Panc1 (cell line): ENCODE results near the gene EIF2B1. TPM values are rescaled to one million over a fixed set of nuclear protein-coding genes. Genes with fewer than 3 reads are reported as not detected.

Source experiments
- ATAC-seq: fragments of 200-7000 bp; cut with Tn5 transposase; 2 replicates; pipeline ENCODE4 v1.9.1; 2020; ENCODE audit warnings: mild to moderate bottlenecking, moderate library complexity
- BruUV-seq: library from RNA; stranded (reverse); fragments of 400-500 nt; replicated peaks from 2 replicates; lab custom pipeline; 2021; lab: Mats Ljungman, UMichigan
- CTCF ChIA-PET: fragments of 300-600 bp; sonication (Branson Sonifier 250); formaldehyde crosslinking; loops from one replicate; lab custom pipeline; 2022; ENCODE audit warnings: antibody characterized with exemption; lab: Charles Lee
- POLR2A ChIA-PET: fragments of 300-600 bp; sonication (Branson Sonifier 250); formaldehyde crosslinking; loops from one replicate; lab custom pipeline; 2022; ENCODE audit warnings: antibody characterized with exemption; lab: Charles Lee
- DNase-seq: peaks from one replicate; pipeline ENCODE4 v3.0.0-alpha.2; 2010; ENCODE audit warnings: low read depth, low spot score
- H3K27ac ChIP-seq: 2 replicates; pipeline ENCODE4 v1.5.1; 2011; ENCODE audit warnings: mild to moderate bottlenecking, low read length, inconsistent platforms
- H3K27me3 ChIP-seq: fragments of 200-500 bp; sonication (Bioruptor generic); 2 replicates; pipeline ENCODE4 v1.6.0; 2014; ENCODE audit warnings: low read length, inconsistent platforms; ENCODE audit not compliant: control insufficient read depth, insufficient read depth
- H3K36me3 ChIP-seq: fragments of 200-500 bp; sonication (Bioruptor generic); 2 replicates; pipeline ENCODE4 v1.5.1; 2014; ENCODE audit warnings: inconsistent platforms, mild to moderate bottlenecking, low read length, moderate library complexity; ENCODE audit not compliant: control insufficient read depth, insufficient read depth
- H3K4me1 ChIP-seq: 2 replicates; pipeline ENCODE4 v1.5.1; 2011; ENCODE audit warnings: inconsistent platforms, mild to moderate bottlenecking, low read length, moderate library complexity; ENCODE audit not compliant: control insufficient read depth, insufficient read depth
- H3K4me3 ChIP-seq, 2 experiments: 2 replicates each; pipeline ENCODE4 v1.5.1; 2011 to 2012; ENCODE audit warnings: low read depth in 2 of 2, low read length in 2 of 2, mild to moderate bottlenecking in 2 of 2, inconsistent platforms in 1 of 2, moderate library complexity in 1 of 2
- H3K9me3 ChIP-seq: fragments of 200-500 bp; sonication (Bioruptor generic); 2 replicates; pipeline ENCODE4 v1.5.1; 2014; ENCODE audit warnings: low read depth, mild to moderate bottlenecking, inconsistent platforms, low read length, moderate library complexity; ENCODE audit not compliant: control insufficient read depth, insufficient read depth
- POLR2AphosphoS5 ChIP-seq: IDR thresholded peaks from 2 replicates; pipeline ENCODE4 v1.6.1; 2012; ENCODE audit warnings: mild to moderate bottlenecking, low read depth, low read length, moderate library complexity
- SIN3A ChIP-seq: IDR thresholded peaks from 2 replicates; pipeline ENCODE4 v1.6.1; 2012; ENCODE audit warnings: low read depth, mild to moderate bottlenecking, low read length, moderate library complexity, borderline replicate concordance; ENCODE audit not compliant: insufficient read depth
- TCF7L2 ChIP-seq: IDR thresholded peaks from 2 replicates; pipeline ENCODE4 v1.6.1; 2011; ENCODE audit warnings: mild to moderate bottlenecking, low read depth, low read length, inconsistent platforms
- in situ Hi-C: cut with HindIII; loops from 2 replicates; pipeline ENCODE4 v1.10.0; 2016; ENCODE audit warnings: low sequenced_read_pairs, low pct_unique_long_range_greater_than_20kb
- intact Hi-C: fragments of 100-400 bp; cut with micrococcal nuclease; formaldehyde crosslinking; loops from one replicate; pipeline ENCODE4 v1.10.0; 2022; ENCODE audit not compliant: unreplicated experiment
- total RNA-seq: library from RNA; stranded (reverse); gene quantifications from one replicate; pipeline ENCODE4 v1.2.1, GENCODE V29; 2021; ENCODE audit not compliant: unreplicated experiment
- TF ChIP-seq, protein P1 (sequence below), 2 experiments: IDR thresholded peaks; 2 replicates each; pipeline ENCODE4 v1.6.1; 2011 to 2012; ENCODE audit warnings: low read depth in 2 of 2, control low read depth in 1 of 2, low read length in 1 of 2, mild to moderate bottlenecking in 1 of 2, moderate library complexity in 1 of 2; ENCODE audit not compliant: insufficient read depth in 1 of 2
- TF ChIP-seq, protein P2 (sequence below): fragments of 450-650 bp; IDR thresholded peaks from 2 replicates; pipeline ENCODE4 v1.5.1; 2017; ENCODE audit warnings: mild to moderate bottlenecking

The EIF2B1 gene
- total RNA-seq, 1 experiment from 2014 or later: 49.4 TPM

- BruUV-seq: no TSS peak
Observed at GRCh38 chr12:123654129-123654701, 20.7 kb upstream of the EIF2B1 start.

GRCh38 chr12:123648401-123648800 lies 14.9 kb upstream of the EIF2B1 start:
- H3K4me1 ChIP-seq: no peaks in the 10 kb centered on the region
- in situ Hi-C loops: no loop called here
- peaks cover 20% of the 10 kb centered on the region; the same call in 1 of the 2 replicates for H3K36me3 ChIP-seq
- H3K27ac ChIP-seq: no peak overlapping the region
- DNase-seq (no peak), ATAC-seq (no peak)
- H3K4me3 ChIP-seq: no peak overlapping the region
- H3K9me3 ChIP-seq: no peaks in the 10 kb centered on the region
- BruUV-seq: no TSS peak
- ChIA-PET CTCF (no interaction called here), POLR2A (no interaction called here)
- no peak for TF ChIP-seq POLR2AphosphoS5
- TF ChIP-seq SIN3A: no peak
- TF ChIP-seq TCF7L2: no peak
- TF ChIP-seq, protein P1, sequence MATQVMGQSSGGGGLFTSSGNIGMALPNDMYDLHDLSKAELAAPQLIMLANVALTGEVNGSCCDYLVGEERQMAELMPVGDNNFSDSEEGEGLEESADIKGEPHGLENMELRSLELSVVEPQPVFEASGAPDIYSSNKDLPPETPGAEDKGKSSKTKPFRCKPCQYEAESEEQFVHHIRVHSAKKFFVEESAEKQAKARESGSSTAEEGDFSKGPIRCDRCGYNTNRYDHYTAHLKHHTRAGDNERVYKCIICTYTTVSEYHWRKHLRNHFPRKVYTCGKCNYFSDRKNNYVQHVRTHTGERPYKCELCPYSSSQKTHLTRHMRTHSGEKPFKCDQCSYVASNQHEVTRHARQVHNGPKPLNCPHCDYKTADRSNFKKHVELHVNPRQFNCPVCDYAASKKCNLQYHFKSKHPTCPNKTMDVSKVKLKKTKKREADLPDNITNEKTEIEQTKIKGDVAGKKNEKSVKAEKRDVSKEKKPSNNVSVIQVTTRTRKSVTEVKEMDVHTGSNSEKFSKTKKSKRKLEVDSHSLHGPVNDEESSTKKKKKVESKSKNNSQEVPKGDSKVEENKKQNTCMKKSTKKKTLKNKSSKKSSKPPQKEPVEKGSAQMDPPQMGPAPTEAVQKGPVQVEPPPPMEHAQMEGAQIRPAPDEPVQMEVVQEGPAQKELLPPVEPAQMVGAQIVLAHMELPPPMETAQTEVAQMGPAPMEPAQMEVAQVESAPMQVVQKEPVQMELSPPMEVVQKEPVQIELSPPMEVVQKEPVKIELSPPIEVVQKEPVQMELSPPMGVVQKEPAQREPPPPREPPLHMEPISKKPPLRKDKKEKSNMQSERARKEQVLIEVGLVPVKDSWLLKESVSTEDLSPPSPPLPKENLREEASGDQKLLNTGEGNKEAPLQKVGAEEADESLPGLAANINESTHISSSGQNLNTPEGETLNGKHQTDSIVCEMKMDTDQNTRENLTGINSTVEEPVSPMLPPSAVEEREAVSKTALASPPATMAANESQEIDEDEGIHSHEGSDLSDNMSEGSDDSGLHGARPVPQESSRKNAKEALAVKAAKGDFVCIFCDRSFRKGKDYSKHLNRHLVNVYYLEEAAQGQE (IDR thresholded peaks at IDR 0.05; ENCODE audit: insufficient read depth in 1 of 2, low read depth in 2 of 2, low read length in 1 of 2): no peak
- TF ChIP-seq, protein P2, sequence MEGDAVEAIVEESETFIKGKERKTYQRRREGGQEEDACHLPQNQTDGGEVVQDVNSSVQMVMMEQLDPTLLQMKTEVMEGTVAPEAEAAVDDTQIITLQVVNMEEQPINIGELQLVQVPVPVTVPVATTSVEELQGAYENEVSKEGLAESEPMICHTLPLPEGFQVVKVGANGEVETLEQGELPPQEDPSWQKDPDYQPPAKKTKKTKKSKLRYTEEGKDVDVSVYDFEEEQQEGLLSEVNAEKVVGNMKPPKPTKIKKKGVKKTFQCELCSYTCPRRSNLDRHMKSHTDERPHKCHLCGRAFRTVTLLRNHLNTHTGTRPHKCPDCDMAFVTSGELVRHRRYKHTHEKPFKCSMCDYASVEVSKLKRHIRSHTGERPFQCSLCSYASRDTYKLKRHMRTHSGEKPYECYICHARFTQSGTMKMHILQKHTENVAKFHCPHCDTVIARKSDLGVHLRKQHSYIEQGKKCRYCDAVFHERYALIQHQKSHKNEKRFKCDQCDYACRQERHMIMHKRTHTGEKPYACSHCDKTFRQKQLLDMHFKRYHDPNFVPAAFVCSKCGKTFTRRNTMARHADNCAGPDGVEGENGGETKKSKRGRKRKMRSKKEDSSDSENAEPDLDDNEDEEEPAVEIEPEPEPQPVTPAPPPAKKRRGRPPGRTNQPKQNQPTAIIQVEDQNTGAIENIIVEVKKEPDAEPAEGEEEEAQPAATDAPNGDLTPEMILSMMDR: no peak
- no peaks in the 10 kb centered on the region for H3K27me3 ChIP-seq
- intact Hi-C loops: no loop called here

More at GRCh38 chr12:123654129-123654701, 20.7 kb upstream of the EIF2B1 start:
- H3K9me3 ChIP-seq: no peaks in the 10 kb centered on the region
- in situ Hi-C loops (no loop called here), intact Hi-C loops (no loop called here)
- no peak overlapping the region for H3K4me3 ChIP-seq
- H3K27me3 ChIP-seq: no peaks in the 10 kb centered on the region
- POLR2A ChIA-PET: interaction anchor here (0.6 kb wide), 1 partner anchor 523 kb away, joined by 9 read pairs; no protein-coding TSS in a partner anchor
- no peaks in the 10 kb centered on the region for H3K4me1 ChIP-seq
- no peak for DNase-seq
- CTCF ChIA-PET: no interaction called here
- H3K36me3 ChIP-seq: peaks cover 5% of the 10 kb centered on the region; the same call in 1 of the 2 replicates
- no peak overlapping the region for H3K27ac ChIP-seq
- ATAC-seq: no peak
- TF ChIP-seq TCF7L2 (no peak), POLR2AphosphoS5 (no peak), SIN3A (no peak)
- TF ChIP-seq, protein P1 (IDR thresholded peaks at IDR 0.05; ENCODE audit: insufficient read depth in 1 of 2, low read depth in 2 of 2, low read length in 1 of 2): no peak
- TF ChIP-seq, protein P2: no peak
